GM18909 (cell line): ENCODE results near the gene KDM1A.

Experiments used
- ATAC-seq: cut with Tn5 transposase; IDR thresholded peaks from one replicate; pipeline ENCODE4 v1.9.1; 2021; ENCODE audit warnings: mild to moderate bottlenecking; ENCODE audit not compliant: unreplicated experiment, poor library complexity

The KDM1A gene

GRCh38 chr1:23065385-23065784 lies 46.1 kb downstream of the KDM1A start:
- ATAC-seq = no peak

DNA sequence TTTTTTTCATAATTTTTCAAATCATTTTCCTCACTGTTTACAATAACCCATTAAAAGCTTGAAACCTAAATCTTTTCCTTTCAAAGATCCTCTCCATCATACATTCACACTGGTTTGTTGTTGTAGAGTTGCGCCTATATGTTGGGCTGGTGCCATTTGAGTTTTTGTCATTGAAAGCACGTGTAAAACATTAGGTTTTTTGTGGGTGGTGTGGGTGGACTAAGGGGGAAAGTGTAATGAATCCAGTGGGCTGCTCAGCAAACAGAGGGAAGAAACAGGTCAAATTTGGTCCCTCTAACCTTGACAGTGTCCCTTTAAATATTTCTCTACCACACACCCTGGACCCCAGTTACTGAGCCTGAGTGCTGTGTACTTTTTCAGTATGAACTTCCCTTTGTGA lies 46.8 kb downstream of the KDM1A start:
- no peak for ATAC-seq

GRCh38 chr1:23069149-23069548 lies 49.9 kb downstream of the KDM1A start:
- no peak for ATAC-seq

DNA sequence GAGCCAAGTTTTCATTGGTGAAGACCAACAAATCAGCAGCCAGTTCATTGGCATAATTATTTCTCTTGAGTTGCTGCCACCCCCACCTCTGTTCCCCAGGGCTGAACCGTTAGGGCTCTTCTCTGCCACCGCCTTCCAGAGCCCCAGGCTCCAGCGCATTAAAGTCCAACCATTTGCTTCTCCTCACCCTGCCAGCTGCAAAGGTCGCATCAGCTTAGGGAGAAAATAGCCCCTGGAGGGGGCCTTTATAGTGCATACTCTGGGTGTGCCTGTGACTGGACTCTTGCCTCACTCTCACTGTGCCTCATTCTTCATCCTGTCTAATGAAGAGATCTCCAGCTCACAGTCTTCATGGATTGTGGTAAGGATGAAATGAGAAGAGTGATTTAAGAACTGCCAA lies 50.4 kb downstream of the KDM1A start:
- ATAC-seq = no peak

DNA sequence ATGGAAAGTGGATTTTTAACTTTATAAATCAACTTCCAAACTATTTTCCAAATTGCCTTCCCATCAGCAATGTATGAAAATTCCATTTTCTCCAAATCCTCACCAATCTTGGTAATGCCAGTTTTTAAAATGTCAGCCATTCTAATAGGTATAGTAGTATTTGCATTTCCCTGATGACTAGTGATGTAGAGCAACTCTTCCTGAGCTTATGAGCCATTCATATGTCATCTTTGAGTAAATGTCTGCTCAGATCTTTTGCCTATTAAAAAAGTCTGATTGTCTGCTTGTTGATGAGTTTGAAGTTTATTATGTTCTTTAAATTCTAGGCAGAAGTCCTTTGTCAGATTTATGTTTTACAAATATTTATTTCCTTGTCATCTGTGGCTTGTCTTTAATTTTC lies 54.7 kb downstream of the KDM1A start:
- ATAC-seq = no peak

GRCh38 chr1:23079025-23079424 lies 59.8 kb downstream of the KDM1A start:
- ATAC-seq = no peak

DNA sequence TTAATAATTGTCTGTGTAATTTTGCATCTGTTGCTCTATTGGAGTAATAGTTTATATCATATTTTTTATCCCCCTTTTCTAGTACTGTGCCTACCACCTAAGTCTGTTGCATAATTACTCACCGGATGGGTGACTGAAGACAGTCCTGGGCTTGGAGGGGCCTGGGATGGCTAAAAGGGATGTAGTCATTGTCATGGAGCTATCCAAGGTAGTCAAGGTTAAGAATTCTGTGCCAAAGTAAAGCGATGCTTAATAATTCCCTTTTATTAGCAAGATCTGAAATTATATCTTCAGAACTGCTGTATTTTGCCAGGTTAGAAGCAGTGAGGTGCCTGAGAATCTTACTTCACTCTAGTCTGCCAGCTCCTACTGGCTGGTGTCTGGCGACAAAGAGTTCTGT lies 61.6 kb downstream of the KDM1A start:
- no peak for ATAC-seq

DNA sequence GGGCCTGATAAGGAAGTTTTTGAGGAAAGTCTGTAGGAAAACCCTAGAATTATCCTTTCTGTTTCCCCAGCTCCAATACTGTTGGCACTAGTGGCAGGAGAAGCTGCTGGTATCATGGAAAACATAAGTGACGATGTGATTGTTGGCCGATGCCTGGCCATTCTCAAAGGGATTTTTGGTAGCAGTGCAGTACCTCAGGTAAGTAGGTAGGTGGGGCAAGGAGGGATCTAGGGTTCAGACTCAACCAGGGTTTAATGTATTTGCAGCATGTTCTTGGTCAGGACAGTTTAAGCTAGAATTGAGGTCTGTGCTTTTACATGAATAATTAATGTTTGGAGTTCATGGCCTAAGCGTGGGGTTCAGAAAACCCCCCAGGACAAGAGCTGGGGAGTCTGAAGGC lies 62.1 kb downstream of the KDM1A start:
- ATAC-seq = no peak

DNA sequence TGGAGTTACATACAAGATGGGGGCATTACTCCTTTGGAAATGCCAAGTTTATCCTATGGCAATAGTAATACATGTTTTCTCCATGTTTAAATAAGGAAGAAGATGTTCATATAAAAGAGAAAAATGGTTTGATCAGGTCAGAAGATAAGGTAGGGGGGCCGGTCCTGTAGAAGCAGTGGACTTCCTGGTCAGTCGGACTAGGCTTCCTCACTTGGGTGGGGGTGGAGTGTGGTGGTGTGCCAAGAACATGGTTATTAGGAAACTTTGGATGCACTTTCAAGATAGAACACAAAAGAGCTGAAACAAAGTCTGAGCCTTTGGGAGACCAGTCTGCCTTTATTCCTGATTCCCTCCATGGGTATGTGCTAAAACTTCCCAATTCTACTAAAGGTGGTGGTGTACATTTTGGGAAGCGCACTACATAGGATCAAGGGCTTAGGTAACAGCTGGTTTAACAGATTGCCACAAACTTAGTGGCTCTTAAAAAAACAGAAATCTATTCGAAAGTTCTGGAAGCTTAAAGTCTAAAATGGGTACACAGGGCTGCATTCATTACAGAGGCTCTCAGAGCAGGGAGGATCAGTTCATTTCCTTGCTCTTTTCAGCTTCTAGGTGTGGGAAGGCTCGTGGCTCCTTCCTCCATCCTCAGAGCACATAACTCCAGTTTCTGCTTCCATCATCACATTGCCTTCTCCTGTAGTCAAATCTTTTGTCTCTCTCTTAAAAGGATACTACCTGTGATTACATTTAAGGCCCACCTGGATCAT lies 64.6 kb downstream of the KDM1A start:
- ATAC-seq = no peak

DNA sequence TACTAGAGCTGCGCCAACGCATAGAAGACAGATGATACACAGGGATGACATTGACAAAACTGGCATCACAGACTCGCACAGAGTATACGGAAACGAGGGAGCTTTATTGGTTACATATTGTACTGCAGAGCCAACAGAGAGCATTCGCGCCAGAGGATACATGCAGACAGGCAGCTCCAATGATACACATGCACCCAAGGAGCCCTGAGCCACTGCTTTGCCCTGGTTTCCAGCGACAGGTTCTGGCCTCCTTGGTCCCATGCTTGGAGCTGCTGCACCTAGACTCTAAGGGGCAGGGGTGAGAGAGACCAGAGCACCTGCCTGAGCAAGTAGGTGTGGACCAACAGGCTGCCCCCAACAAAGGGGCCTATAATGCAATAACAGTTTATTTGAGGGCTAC lies 65.6 kb downstream of the KDM1A start:
- no peak for ATAC-seq

GRCh38 chr1:23085696-23086095 lies 66.4 kb downstream of the KDM1A start:
- no peak for ATAC-seq

DNA sequence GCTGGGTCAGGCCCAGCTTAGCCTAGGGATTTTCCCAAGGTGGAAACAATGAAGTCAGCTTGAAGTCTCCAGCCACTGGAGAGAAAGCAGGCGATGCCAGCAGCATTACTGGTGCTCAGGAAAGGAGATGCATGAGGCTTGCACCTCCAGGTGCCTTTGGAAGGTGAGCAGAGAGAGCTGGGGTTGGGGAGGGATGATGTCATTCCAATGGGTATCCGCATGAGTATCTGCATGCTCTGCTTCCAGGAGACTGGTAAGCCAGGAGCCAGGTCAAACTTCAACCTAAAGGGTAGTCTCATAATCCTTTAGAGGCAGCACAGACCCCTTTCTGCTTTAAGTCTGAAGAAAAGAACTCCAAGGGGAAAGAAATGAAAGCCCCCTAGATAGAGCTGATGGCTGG lies 68.8 kb downstream of the KDM1A start:
- ATAC-seq = no peak

DNA sequence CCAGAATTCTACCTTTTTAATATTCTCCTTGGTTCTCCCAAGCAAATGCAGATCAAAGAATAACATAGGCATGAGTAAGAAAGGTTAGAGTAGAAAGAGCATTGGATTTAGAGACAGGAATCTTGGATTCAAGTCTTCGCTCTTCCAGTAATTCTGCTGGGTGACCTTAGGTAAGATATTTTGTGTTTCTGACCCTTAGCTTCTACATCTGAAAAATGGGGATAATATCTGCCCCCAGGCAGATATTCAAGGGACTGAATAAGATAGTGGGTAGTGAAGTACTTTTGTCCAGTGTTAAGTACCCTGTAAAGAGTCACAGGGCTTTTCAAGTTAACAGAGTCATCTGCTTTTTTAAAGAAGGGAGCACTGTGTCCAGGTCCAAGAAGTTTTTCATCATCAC lies 70.8 kb downstream of the KDM1A start:
- no peak for ATAC-seq

- no peak for ATAC-seq
Observed at GRCh38 chr1:23091545-23091944, 72.3 kb downstream of the KDM1A start.

- no peak for ATAC-seq
Observed at GRCh38 chr1:23092447-23092846, 73.2 kb downstream of the KDM1A start.

DNA sequence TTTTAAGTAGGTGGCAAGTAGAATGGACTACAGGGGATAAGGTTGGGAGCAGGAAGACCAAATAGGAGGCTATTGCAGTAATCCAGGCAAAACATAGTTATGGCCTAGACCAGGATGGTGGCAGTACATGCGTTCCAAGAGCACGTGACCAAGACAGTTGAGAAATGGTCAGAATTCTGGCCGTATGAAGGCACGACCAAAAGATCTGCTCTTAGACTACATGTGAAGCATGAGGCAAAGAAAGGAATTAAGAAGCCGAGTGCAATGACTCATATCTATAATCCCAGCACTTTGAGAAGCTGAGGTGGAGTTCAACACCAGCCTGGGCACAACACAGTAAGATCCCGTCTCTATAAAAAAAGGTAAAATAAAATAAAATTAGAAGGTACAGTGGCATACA lies 78.0 kb downstream of the KDM1A start:
- ATAC-seq = no peak

- ATAC-seq = no peak
Observed at GRCh38 chr1:23098463-23099170, 79.3 kb downstream of the KDM1A start.

GRCh38 chr1:23099171-23099536 lies 79.9 kb downstream of the KDM1A start:
- no peak for ATAC-seq

DNA sequence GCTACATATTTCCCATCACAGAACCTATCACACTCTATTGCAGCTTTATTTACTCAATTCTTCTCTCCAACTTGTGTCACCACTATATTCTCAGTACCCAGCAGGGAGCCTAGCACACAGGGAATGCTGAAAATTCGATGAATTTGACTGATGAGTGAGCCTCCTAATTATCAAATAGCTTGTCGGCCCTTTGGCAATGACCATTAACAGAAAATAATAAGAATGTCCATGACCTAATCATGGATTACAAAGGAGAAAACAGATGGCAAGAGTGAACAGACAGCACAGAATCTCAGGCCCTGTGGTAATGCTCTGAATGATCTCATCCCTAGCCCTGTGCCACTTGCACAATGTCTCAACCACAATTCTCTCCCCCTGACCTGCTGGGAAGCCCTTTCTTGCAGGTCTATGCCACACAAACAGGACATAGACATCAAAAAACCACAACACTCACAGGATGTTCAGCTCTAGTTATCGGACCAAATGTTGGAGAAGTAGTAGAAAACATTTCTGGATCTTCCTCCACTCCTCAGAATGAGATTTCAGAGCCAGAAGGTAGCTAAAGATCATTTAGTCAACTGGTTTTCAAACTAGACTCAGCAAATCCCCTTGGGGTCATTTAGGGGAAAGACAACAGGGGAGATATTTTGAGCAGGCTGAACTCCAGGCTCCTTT lies 80.9 kb downstream of the KDM1A start:
- no peak for ATAC-seq

DNA sequence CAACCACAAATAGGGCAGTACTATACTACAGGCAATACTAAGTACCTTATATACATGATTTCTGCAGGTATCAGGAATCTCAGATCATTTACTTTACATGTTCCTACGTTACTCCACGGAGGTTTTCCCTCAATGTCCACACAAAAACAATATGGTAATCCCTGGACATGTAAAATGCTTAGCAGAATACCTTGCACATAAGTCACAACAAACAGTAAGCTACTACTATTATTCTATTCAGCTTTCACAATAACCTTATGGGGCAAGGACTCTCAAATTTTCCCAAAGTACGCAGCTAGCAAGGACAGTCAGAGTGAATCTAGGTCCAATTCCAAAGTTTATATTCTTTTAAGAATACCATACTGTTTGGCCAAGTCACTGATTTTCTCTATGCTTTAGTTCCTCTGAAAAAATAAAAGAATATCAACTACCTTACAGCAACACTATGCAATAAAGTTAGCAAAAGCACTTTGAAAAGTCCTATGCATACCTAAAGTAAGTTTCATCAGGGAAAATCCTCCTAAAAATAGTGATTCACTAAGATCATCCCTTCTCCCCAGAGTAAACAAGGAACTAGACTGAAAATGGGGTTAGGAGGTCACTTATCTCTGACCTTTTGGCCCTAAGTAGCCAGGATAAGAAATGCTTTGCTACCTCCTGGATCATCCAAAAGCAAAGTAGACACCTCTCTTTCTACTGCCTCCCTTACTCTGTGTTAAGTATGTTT lies 82.0 kb downstream of the KDM1A start:
- no peak for ATAC-seq

GRCh38 chr1:23101887-23102286 lies 82.6 kb downstream of the KDM1A start:
- ATAC-seq = no peak
